ENCODE data around the gene JSRP1.

DNA sequence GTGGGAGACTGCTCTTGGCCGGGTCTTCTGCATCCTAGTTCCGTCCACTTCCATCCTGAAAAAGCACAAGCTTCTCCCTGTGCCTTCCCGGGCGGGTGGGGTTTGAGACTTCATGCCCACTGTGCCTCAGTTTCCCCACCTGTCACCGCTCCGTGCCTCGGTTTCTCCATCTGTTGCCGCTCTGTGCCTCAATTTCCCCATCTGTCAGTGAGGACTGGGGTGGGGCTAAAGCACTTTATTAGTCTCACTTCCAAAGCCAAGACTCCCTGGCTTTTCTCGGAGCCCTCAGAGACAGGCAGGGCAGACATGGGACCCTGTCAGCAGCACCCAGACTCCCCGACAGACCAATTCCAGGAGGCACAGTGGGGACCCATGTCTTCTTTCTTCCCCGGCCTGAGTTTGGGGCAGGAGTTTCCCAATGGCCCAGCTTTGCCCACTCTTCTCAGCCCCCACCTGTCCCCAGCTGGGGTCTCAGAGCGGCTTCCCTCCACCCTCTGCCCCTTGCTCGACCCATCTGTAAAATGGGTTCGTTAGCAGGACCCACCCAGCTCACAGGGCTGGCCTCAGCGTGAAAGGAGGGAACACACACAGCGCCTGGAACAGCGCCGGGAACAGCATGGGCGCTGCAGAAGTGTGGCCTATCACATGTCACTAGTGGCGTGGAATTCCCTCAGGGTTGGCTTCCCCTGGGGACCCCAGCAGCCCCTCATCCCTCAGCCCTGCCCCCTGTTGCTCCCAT, 30.4 kb upstream of the JSRP1 start:
- TF ChIP-seq, protein P1, sequence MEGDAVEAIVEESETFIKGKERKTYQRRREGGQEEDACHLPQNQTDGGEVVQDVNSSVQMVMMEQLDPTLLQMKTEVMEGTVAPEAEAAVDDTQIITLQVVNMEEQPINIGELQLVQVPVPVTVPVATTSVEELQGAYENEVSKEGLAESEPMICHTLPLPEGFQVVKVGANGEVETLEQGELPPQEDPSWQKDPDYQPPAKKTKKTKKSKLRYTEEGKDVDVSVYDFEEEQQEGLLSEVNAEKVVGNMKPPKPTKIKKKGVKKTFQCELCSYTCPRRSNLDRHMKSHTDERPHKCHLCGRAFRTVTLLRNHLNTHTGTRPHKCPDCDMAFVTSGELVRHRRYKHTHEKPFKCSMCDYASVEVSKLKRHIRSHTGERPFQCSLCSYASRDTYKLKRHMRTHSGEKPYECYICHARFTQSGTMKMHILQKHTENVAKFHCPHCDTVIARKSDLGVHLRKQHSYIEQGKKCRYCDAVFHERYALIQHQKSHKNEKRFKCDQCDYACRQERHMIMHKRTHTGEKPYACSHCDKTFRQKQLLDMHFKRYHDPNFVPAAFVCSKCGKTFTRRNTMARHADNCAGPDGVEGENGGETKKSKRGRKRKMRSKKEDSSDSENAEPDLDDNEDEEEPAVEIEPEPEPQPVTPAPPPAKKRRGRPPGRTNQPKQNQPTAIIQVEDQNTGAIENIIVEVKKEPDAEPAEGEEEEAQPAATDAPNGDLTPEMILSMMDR (conservative IDR thresholded peaks at IDR 0.05; ENCODE audit: low read length): no peak
- TF ChIP-seq EZH2phosphoT487 (IDR thresholded peaks at IDR 0.05; ENCODE audit: borderline replicate concordance, low read depth, low read length): no peak
